AG04449 (cell line): ENCODE measurements around the gene SYTL5.

Experiments
- CTCF ChIA-PET: fragments of 350-600 bp; formaldehyde crosslinking; extraction: SDS; loops from one replicate; lab custom pipeline; 2021; ENCODE audit warnings: antibody characterized with exemption; lab: Yijun Ruan, JAX
- POLR2A ChIA-PET: fragments of 400-600, 350-600 bp; formaldehyde crosslinking; extraction: SDS; loops from one replicate; lab custom pipeline; 2020; ENCODE audit warnings: antibody characterized with exemption, inconsistent platforms; lab: Yijun Ruan, JAX
- DNase-seq: peaks from one replicate; pipeline ENCODE4 v3.0.0-alpha.2; 2010; ENCODE audit warnings: low read depth, low spot score
- H3K4me3 ChIP-seq: 2 replicates; pipeline ENCODE4 v1.5.1; 2011; ENCODE audit warnings: low read depth, mild to moderate bottlenecking, control low read depth, low read length
- TF ChIP-seq, protein P1 (sequence below): IDR thresholded peaks from one replicate; pipeline ENCODE4 v1.5.1; 2011; ENCODE audit warnings: mild to moderate bottlenecking, moderate library complexity, low read length, control low read depth, inconsistent platforms; ENCODE audit not compliant: insufficient read depth; ENCODE audit errors: missing control alignments

The SYTL5 gene

GRCh38 chrX:38008658-38009057 is 2.3 kb downstream of the SYTL5 start:
- CTCF ChIA-PET = no interaction called here
- H3K4me3 ChIP-seq = no peak overlapping the region
- TF ChIP-seq, protein P1, sequence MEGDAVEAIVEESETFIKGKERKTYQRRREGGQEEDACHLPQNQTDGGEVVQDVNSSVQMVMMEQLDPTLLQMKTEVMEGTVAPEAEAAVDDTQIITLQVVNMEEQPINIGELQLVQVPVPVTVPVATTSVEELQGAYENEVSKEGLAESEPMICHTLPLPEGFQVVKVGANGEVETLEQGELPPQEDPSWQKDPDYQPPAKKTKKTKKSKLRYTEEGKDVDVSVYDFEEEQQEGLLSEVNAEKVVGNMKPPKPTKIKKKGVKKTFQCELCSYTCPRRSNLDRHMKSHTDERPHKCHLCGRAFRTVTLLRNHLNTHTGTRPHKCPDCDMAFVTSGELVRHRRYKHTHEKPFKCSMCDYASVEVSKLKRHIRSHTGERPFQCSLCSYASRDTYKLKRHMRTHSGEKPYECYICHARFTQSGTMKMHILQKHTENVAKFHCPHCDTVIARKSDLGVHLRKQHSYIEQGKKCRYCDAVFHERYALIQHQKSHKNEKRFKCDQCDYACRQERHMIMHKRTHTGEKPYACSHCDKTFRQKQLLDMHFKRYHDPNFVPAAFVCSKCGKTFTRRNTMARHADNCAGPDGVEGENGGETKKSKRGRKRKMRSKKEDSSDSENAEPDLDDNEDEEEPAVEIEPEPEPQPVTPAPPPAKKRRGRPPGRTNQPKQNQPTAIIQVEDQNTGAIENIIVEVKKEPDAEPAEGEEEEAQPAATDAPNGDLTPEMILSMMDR = no peak
- DNase-seq = no peak
- POLR2A ChIA-PET = no interaction called here

DNA sequence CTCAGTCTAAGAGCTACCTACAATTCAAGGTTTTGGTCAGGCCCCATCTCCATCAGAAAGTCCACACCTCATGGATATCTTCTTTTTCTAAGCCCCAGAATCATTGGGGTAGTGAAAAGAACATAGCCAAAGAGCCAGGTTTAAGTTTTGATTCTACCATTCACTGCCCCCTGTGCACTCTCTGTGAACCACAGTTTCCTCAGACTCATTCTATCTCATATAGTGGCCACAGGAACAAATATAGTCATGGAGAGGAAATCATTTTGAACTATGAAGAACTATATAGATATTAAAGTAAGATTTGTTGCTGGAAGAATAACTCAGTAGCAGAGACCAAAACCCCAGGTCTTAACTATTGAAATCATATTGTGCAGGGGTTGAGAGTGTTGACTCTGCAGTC is 3.3 kb downstream of the SYTL5 start:
- TF ChIP-seq, protein P1 = no peak
- no peak for DNase-seq
- CTCF ChIA-PET = no interaction called here
- POLR2A ChIA-PET = no interaction called here
- no peak overlapping the region for H3K4me3 ChIP-seq

DNA sequence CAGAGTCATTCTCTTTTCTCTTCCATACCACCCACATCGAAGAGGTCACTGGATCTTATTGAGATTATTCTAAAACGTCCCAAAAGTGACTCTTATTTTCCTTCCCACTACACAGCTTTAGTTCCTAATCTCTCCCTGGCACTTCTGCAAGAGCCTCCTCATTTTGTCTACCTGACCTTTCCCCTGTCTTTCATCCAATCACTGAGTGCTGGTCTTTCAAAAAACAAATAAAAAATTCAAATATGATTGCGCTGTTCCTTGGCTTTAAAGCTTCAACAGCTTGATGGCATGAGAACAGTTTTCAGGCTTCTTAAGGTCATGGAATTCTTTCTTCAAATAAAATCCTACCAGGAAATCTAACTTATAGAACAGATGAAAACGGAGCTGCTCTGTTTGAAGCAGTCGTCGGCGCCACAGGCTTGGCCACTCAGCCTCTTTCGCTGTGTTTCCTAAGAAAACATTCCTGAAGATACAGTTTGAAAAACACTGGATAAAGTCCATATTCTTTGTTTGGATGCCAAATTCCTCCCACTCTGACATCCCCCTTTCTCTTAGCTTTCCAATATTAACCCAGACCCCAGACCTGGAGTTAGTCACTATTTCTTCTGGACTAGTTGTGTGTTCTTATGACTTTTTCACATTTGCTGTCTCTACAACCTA is 12.5 kb downstream of the SYTL5 start:
- ChIA-PET POLR2A (no interaction called here), CTCF (no interaction called here)
- H3K4me3 ChIP-seq = no peak overlapping the region
- no peak for DNase-seq
- TF ChIP-seq, protein P1 = no peak

DNA sequence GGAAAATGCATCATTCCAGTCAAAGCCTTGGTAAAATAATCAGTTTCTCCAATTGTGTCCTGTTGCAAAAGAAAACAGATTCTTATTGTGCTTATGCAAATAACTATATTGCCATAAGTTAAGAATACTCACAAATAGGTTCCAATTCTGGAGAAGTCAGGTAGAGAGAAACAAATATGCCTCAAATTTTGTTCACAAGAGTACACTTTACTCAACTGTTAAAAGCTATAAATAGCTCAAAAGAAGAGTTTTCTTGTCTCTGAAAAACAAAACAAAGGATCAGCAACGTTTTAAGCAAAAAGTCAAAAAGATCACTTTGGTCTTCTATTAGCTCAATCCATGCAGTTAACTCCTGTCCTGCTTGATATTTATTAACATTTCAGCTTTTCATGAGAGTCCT is 21.9 kb downstream of the SYTL5 start:
- DNase-seq = no peak
- ChIA-PET POLR2A (no interaction called here), CTCF (no interaction called here)
- TF ChIP-seq, protein P1 = no peak
- H3K4me3 ChIP-seq = no peak overlapping the region

DNA sequence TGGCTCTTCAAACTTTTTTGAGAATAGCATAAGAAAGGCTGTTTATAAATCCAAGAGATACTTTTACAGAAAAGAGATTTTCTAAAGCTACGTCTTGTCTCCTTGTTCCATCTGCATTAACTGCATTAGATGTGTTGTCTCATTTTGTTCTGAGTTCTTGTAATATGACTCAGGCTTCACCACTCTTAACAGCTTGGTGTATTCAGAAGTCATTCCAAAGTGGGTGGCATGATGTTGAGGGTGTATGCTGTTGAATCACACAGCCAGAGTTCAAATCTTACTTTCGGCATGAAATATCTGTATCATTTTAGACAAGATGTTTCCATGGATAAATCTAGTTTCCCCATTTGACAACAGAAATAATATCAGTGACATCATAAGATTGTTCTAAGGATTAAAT is 30.1 kb downstream of the SYTL5 start:
- TF ChIP-seq, protein P1 = no peak
- ChIA-PET POLR2A (no interaction called here), CTCF (no interaction called here)
- no peak for DNase-seq
- no peak overlapping the region for H3K4me3 ChIP-seq

DNA sequence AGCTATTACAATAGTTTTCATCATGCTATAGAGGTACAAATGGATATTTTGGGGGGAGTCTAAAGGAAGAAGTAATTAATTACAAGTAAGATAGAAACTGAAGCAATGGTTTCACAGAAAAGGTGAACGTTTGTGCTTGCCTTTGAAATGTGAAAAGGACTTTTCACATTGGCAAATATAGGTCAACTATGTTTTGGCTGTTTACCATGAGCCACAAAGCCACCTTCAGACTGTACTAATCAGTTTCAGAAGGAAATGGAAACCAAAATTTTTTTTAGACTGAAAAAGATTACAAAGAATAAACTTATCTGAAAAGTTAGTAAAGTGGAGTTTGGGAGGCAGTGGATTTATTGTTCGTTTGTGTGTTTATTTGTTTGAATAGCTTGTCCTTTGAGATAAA is 32.1 kb downstream of the SYTL5 start:
- TF ChIP-seq, protein P1 = no peak
- DNase-seq = no peak
- POLR2A ChIA-PET = no interaction called here
- CTCF ChIA-PET = no interaction called here
- H3K4me3 ChIP-seq = no peak overlapping the region
